HG02763 (cell line): ENCODE data around the gene ATP13A5.

Source experiments
- ATAC-seq: cut with Tn5 transposase; IDR thresholded peaks from one replicate; pipeline ENCODE4 v1.9.1; 2021; ENCODE audit warnings: mild to moderate bottlenecking, moderate library complexity; ENCODE audit not compliant: unreplicated experiment

ATP13A5 gene

DNA sequence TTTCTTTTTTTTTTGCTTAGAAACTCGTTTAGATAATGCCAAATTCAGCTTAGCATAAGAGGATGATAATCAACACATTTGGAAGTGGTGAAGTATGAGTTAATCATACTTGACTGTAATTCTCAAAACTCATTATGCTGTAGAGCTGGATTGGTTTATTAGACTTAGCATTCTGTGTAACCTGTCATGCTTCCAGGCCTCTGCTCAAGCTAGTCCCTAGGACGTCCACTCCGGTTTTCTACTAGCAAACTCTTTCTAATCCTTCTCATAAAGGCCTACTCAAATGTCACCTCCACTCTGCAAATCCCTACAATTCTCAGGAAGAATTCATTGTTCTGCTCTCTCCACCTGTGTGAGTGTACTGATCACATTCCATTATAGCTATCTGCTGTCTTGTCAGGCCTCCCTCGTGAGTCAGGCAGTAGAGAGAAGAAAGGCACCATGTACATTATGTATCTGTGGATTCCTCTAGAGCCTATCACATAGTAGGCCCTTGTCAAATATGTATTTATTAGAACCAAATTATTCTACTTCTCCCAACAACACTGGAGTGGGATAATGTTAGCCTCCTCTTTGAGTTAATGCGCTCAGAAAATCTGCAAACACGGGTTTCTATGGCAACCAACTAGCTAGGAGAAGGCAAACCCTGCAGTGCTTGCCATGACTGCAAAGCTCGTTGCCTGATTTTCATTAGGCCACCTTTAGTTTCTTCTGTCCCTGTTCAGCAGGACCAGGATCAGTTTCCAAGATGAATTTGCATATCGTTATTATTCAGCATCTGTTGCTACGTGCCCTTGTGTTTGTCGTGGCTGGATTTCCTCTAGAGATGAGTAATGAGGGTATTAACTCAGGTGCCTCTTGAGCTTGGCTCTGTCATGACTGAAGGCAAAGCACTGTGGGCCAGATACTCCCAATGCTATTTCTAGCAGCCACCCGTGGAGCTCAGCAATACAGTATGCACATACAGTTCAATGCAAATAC lies 30.7 kb downstream of the ATP13A5 start:
- ATAC-seq = no peak

DNA sequence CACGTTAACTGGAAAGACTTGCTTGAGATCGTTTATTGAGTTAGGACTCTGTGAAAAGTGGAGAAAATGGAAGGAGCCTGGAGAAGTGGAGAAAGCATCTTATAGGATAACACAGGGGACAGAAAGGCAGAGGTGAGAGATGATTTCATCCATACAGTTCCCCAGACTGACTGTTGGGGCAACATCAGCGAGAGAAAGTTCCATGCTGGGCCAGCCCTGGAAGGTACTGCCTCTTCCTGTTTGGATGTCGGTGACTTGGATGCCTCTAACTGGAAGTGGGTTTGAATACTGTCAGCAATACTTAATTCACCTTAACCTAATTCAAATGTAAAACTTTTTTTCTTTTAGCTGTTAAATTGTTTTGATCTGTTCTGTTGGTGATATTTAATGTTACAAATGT lies 32.3 kb downstream of the ATP13A5 start:
- no peak for ATAC-seq

DNA sequence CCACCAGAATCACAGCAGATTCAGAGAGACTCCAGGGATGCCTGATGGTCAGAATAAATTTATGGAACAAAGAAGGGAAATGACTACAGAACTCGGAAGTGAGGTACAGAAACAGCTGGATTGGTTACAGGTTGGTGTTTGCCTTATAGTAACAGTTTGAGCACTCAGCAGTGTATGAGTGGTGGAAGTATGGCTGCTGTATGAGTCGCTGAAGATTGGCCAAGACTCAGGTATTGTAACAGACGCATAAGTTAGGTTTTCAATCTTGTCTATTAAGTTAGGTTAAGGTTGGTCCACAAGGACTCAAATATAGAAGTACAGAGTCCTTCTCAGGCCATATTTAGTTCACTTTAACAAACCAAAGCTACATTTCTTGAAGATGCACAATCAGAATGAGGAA lies 33.1 kb downstream of the ATP13A5 start:
- no peak for ATAC-seq

DNA sequence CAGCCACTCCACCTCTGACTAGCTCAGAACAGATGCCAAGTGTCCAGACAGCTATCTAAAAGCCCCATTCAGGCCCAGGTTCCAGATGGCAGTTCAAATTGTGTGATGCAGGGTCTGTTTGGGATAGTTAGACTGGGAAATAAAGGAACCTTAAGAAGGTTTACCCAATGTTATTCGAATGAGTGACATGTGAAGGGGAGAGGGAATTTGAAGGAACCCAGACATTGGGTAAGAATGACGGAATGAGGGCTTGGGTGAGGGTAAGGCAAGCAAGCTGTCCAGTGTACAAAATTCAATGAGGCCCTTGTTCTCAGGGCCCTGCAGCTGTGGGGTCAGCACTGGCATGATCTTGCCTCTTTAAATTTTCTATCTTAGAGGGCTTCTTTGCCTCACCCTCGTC lies 34.1 kb downstream of the ATP13A5 start:
- ATAC-seq = no peak

DNA sequence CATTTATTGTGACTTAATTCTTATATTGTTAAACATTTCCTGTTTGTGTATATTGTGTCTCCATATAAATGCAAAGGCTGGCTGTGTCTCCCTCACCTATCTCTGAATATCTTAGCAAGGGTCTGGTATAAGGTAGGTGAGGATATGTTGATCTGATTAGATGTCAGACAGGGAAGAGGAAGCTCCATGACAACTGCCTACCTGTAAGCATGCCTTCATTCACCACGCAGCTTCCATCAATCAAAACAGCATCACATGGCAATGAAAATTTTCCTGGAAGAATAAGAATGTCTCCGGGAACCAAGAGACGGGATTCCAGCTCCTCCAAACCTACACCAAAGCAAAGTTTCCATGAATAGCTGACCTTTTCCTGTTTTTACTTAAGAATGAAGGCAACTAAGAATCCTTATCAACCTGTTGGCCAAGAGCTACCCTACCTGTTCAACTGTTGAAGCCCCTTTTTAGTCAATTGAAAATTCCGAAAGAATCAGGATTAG lies 34.8 kb downstream of the ATP13A5 start:
- no peak for ATAC-seq

DNA sequence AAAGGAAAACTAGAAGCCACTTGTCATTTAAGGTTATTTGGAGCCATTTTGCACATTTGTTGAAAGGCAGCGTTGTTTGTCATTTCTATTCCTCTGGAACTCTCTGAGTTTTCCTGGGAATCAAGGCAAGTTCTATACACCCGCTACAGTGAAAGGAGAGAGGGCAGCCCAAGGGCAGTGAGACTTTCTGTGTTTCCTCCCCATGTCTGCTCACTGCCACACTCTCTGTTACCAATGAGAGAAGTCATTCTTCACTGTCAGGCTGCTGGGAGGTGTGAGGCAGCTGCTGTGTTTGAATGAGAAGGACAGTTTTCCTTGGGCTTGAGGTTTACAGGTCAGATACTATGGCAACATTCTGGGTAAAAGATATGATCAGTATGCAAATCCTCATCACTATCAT lies 36.0 kb downstream of the ATP13A5 start:
- ATAC-seq = no peak

DNA sequence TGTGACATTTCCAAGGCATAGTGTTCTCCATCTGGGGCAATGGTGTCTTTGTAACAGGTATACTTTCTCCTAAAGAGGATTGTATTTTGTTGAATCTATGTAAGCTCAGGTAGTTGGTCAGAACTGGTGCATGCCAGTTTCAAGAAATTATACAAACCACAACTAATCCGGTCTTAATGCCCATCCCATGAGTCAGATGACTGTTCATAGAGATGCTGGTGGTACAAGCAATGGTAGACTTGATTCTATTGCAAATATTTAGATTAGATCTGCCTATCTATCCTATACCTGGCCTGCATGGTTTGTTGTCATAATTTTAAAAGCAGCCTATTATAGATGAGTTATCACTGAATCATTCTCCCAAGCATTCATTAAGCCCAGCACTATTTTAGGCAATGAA lies 43.5 kb downstream of the ATP13A5 start:
- ATAC-seq = no peak

DNA sequence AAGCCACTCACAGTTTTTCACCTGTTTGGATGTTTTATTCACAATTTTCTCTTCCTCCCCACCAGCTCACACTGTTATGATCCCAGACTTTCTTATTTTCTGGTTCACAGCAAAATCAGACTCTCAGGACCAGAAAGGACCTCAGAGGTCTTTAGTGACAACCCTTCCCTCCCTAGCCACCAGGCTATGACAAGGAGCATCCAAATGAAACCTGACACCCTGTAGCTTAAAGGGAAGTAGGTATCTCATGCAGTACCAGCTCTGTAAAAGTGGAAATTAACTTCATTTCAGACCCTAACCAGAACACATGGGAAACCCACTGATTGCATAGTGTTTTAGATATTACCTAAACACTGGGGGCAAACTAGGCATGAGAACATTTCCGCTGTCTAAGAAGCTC lies 45.3 kb downstream of the ATP13A5 start:
- ATAC-seq = no peak

DNA sequence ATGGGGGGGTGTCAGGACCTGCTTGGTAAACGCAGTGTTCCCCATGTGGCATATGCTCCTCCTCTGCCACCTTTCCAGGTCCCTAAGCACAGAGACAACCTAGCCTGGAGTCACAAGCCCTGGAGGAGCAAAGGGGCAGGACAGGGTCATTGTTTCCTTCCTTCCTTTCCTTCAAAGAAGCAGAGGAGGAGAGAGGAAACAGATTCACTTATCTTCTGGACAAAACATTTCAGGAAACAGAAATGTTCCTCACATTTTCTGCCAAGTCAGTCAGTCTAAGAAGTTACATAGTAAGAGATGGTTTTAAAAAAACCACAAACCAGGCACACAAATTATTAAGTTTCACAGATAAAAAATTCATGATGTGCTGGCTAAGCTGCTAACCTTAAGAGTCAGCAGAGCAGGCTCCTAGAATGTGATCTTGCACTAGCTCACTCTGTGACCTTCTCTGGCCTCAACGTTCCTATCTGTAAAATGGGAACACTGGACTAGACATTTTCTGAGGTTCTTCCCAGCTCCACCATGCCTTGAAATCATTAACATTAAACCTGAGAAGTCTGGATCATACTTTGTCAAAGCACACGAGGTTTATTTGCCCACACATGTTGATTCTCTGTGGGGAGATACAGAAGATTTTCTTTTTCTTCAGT lies 47.9 kb downstream of the ATP13A5 start:
- no peak for ATAC-seq

DNA sequence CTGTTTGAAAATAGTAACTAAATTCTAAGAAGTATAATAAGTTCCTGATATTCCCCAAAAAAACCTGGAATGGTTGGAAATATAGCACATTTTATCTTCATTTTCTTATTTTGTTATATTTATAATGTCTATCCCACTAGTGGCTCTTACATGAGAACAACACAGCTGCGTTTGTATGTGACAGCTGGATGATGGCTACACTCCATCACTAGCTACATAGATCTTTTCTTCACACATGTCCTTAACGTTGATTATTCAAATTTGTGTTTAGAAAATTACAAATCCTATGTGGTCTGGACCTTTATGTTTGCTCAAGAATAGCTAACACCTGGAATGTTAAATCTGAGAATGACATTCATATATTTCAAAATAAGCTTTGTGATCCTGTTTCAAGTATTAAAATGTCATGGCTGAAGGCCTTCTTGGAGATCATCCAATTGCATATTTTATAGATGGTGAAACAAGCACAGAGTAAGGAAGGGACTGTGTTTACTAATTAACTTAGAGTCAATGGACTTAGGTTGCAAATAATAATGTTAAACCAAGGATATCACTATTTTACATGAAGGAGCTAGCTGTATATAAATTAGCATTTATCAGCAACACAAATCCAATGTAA lies 60.8 kb downstream of the ATP13A5 start:
- ATAC-seq = no peak

DNA sequence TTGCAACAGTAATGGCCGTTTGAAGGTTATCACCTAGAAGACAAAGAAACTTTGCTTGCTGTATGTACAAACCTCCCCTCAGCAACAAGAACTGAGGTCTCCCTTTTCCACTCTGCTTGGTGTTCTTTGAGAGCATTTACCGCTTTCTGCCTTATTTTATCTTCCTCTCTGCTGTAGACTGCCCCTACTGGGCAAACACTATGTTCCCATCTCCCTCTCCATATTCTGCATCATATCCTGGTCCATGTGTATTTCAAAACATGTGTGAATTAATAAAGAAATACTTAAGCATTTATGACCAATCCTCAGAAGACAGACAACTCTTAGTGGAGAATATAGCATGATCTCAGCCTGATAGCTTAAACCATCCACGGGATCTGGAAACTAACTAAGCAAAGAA lies 64.4 kb downstream of the ATP13A5 start:
- ATAC-seq = no peak

DNA sequence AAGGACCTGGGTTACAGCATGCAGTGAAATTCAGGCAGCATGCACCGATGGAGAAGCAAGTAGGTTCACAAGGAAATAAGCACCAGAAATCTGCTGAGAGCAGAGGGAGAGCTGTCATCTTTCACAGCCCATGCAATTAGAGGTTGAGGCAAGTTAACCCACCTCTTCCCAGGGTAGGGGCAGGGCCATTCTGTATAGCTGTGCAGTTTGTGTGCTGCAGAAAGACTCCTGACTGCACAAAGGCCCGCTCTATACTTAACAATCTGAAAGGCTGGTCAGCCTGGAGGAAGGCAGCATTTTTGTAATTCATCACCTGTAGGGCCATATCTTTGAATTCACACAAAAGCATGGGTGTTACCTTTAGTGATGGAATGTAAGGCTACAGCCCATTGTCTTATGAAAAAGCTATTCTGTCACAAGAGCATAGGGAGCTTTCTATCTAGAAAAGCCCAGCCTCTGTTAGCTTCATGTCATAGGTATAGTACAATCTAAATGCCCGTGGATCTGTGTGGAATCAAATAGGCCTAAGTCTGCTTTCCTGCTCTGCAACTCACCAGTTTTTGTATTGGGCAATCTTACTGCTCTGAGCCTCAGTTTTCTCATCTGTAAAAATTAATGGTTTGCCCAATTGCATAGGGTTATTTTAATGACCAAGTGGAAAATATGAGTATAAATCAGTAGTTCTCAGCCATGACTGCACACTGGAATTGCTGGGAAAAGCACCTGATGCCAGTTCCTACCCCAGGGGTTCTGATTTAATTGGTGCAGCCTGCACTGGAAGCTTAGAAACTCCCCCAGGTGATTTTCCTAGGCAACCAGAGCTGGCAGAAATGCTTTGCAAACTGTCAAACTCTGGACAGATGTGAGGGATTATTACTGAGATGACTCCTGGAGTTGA lies 65.2 kb downstream of the ATP13A5 start:
- no peak for ATAC-seq

DNA sequence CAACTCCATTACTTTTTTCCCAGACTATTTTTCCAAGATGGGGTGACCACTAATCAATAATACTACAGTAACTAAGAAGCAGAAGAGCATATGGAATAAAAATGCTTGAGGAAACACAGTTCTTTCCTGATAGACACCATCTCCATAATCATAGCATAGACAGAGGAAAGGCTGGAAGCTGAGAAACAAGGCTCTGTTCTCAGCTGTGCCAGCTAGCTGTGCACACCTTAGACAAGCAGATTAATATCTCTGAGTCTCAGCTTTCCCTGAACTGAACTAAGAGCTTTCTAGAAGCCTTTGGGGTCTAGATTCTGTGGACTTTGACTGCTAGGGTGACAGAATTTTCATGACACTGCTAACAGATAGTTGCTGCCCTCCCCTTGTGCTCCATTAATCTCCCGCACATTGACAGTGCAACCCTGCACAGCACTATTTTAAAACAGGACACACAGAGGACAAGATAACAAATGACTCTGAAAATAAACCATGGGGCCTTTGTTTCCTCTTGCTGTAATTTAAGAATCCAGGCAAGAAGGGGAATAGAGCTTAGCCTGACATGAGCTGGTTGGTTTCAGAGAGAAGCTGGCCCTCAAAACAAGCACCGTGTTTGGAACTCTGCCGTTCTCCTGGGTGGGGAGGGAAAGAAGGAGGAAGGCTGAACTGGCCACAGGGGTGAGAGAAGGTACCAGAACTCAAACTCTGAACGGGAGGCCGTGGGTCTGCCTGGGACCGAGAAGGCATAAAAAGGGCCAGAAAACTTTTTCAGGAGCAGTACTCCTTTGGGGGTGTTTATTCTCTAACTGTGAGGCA lies 67.4 kb downstream of the ATP13A5 start:
- ATAC-seq = no peak

DNA sequence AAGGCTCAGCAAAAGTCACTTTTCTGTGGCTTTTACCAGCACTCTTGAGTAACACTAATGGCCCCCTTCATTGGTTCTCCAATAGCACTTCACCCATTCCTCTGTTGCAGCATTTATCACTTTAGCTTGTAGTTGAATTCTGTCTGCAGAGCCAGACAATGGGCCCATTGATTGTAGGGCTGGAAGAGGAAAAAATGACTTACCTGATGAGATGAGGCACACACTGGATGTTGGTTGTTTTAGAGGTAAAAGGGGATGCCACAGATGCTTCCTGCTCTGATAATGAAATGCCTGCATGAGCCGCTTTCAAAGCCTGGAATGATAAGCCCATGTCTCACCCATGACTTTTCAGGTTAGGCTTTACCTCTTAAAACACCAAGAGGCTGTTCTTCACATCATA lies 73.2 kb downstream of the ATP13A5 start:
- ATAC-seq = no peak

DNA sequence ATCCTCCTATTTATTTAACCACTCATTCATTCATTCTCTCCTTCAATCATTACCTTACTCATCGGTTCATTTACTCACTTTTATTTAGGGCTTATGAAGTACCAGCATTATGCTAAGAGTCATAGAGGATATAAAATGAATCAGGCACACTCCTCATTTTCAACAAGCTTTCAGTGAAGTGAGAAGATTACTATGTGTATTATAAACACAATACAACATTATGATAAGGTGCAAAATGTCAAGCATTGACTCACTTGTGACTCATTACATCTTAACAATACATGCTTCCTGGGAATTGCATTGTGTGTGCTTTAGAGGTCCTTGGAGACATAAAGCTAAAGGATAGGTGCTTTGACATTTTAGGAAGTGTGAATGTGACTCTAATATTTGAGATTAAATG lies 77.1 kb downstream of the ATP13A5 start:
- no peak for ATAC-seq

DNA sequence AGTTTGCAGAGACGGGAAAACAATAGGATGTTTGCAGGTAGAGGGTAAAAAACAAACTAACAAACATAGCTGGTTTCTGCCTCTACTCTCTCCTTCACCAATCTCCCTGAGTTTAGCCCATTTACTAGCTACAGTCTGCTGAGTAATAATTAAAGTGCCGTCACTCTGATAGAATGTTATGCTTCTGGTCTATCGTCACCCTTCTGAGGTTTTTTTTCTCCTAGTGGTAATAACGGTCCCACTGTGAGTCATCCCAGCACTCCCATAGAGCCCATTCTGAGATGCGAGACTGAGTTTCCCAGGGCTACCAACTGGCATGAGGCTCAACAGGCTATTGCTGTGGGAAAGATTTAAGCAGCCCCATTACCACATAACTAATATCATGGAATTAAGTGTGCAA lies 81.1 kb downstream of the ATP13A5 start:
- no peak for ATAC-seq

DNA sequence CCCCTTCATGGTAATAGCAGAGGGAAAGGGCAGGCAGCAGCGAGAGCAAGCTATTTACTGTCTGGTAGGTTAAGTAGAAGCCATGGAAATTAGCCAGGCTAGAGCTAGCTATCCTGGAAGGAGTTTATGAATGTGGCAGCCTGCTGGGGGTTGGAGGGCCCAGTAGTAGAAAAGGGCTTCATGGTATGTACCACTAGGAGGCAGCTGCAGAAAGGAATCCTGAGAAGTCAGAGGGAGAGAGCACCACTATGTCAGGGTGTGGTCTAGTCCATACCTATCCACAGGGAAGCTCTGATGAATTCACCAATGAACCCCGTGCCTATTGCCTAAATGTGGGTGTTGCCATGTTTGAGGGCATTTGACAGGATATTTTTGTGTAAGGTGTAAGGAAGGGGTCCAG lies 82.6 kb downstream of the ATP13A5 start:
- ATAC-seq = no peak

DNA sequence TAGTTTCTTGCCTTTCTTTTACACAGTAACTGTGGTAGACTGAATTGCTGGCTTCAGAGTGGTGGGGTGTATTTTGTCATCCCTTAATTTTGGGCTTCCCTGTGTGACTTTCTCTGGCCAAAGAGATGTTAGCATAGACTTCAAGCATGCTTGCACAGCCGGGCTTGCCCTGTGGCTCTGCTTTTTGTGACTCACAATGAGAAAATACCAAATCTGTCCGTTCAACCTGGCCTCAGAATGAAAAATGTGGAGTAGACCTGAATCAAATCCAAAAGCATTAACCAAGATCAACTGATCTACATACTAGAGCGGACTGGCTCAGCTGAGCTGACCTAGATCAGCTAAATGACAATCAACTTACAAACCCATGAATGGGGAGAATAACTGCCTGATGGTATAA lies 86.2 kb downstream of the ATP13A5 start:
- no peak for ATAC-seq

DNA sequence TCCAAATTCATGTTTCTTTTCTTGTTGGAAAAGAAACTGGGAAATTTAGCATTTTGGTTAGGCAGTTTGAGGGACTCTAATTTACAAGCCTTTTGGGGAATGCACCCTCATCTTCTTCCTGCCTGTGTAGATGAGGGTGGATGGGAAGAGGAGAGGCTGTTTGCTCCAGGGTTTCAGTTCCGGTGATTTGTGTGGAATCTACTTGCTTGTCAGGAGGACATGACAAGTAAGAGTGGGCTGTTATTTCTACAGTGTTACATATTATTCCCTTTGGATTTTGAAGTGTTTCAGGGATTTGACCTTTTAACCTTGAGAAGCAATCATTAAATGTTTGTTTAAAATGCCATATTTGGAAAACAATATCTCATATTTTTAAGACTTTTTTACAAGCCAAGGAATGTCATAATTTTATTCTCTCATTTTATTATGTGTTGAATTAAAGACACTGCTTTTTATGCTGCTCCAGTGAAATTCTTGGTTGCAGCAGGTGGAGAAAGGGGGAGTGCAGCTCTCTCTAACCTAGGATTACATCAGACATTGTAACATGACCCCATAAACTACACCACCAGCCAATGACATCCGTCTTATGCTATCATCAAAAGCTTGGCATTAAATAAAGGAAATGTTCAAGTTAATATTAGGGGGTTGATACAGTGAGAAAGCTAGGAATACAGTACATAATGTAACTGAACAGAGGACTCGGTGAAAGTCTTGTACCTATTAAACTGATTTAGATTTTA lies 107.3 kb downstream of the ATP13A5 start:
- no peak for ATAC-seq
